NCI-H146 treated with DMSO at 0.1 percent for 48 hours (cell line): ENCODE results near the gene TAPBP.
"Not testable (repeated sequence)": the region's sequence is repeated elsewhere in the genome, so short reads cannot be mapped to it uniquely, and the experiment has no call there.

Source experiments
- DNase-seq: peaks from one replicate; lab custom pipeline; 2025; ENCODE audit not compliant: unreplicated experiment; lab: John Stamatoyannopoulos, UW

TAPBP gene

GRCh38 chr6:33313709-33314514, at the start of gene TAPBP:
TSS of gene TAPBP (minus strand) at chr6:33314078. CDS start at chr6:33314041, 37 bp downstream.
- peak; percentile 49 for DNase-seq

- DNase-seq: not testable (repeated sequence)
Observed at GRCh38 chr6:33363486-33363885, 49.6 kb upstream of the TAPBP start.

DNA sequence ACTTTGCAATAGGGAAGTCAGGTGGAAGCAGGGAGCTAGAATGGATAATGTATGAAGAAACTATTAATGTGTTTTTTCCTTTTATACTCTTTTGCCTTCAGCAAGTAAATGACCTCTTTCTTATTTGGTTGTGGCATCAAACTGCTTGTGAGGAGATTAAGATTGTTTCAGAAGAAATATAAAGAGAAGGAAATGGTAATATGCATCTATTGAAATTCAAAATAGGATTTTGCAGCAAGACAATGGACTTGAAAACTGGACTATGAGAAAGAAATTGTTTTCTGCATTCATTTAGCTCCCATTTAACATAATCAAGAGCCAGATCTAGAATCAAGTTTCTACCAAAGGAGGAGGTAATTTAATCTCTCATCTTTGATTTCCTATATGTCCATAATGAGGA, 45.5 kb upstream of the TAPBP start:
- DNase-seq: no peak

GRCh38 chr6:33357160-33357871, 43.4 kb upstream of the TAPBP start:
- not testable (repeated sequence) for DNase-seq

- DNase-seq: no peak
Observed at GRCh38 chr6:33356295-33356694, 42.4 kb upstream of the TAPBP start.

GRCh38 chr6:33355860-33356259, 42.0 kb upstream of the TAPBP start:
- DNase-seq: not testable (repeated sequence)

- DNase-seq: no peak
Observed at GRCh38 chr6:33347816-33348215, 33.9 kb upstream of the TAPBP start.

- DNase-seq: not testable (repeated sequence)
Observed at GRCh38 chr6:33346972-33347371, 33.1 kb upstream of the TAPBP start.

- peak; percentile 43 for DNase-seq
Observed at GRCh38 chr6:33344701-33345697, 31.1 kb upstream of the TAPBP start.

DNA sequence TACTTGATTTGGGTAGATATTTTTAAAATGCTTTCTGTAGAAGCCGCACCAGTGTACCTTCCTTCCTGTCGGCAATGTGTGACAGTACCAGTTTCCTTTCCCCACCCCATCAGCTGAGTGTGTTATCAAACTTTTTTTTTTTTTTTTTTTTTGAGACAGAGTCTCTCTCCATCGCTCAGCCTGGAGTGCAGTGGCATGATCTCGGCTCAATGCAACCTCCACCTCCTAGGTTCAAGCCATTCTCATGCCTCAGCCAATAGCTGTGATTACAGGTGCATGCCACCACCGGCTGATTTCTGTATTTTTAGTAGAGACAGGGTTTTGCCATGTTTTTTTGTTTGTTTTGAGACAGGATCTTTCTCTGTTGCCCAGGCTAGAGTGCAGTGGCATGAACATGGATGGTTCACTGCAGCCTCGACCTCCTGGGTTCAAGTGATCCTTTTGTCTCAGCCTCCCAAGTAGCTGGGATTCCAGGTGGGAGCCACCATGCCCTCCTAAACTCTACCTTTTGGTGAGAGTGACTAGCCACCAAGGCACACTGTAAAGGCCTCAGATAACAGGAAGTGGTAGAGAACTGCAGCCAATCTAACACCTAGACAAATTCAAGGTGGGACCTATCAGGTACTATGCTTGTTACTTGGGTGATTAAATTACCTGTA, 30.2 kb upstream of the TAPBP start:
- no peak for DNase-seq

DNA sequence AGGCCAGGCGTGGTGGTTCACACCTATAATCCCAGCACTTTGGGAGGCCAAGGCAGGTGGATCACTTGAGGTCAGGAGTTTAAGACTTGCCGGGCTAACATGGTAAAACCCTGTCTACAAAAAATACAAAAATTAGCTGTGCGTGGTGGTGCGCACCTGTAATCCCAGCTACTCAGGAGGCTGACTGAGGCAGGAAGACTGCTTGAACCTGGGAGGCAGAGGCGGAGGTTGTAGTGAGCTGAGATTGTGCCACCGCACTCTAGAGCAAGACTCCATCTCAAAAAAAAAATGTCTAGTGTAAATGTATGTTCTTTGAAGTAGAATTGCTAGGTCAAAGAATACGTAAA, 29.7 kb upstream of the TAPBP start:
- not testable (repeated sequence) for DNase-seq

- DNase-seq: no peak
Observed at GRCh38 chr6:33339193-33339592, 25.3 kb upstream of the TAPBP start.

GRCh38 chr6:33336495-33336894, 22.6 kb upstream of the TAPBP start:
- DNase-seq: no peak

DNA sequence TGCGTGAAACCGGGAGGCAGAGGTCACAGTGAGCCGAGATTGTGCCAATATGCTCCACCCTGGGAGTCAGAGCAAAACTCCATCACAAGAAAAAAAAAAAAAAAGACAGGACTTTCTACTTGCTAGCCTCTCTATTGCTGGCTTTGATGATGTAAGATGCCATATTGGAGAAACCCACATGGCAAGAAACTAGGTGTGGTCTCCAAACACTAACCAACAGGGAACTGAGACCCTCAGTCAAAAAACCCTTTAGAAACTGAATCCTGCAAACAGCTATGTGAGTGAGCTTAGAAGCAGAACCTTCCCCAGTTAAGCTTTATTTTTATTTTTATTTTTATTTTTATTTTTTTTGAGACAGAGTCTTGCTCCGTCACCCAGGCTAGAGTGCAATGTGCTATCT, 22.0 kb upstream of the TAPBP start:
- DNase-seq: no peak

GRCh38 chr6:33333666-33334065, 19.8 kb upstream of the TAPBP start:
- DNase-seq: no peak

GRCh38 chr6:33330736-33331135, 16.9 kb upstream of the TAPBP start:
- DNase-seq: no peak

DNA sequence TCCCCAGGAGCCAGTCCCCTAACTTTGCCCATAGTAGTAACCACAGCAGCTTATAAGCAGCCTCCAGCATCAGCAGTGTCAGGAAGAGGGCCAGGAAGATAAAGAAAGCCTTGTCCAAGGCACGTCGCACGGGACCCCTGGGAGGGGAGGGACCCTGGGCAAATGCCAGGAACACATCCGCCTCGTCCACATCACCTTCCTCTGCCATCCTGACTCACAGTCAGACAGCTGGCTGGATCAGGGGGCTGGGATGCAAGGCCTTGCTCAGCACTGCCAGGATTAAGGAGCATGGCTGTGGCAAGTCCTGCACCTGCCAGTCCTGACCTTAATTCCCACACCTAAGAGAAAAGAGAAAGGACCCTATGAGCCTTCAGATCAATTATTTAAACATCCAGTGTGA, 15.2 kb upstream of the TAPBP start:
- no peak for DNase-seq

- DNase-seq: peak; percentile 43
Observed at GRCh38 chr6:33324125-33324524, 10.2 kb upstream of the TAPBP start.

DNA sequence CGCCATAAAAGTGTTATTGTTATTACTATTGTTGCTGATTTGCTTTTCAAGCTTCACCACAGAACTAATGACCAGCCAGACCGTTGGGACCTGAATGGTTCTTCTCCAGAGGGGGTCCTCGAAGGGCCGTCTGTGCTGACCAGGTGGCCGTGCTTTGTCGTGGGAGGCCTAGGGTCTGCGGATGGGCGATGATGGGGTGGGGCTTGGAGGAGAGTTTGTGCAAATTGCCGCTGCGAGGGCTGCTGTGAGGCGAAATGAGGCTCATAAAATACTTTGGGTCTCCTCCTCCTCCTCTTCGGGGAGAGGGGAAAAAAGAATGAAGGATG, 9.7 kb upstream of the TAPBP start:
- DNase-seq: peak; percentile 84

DNA sequence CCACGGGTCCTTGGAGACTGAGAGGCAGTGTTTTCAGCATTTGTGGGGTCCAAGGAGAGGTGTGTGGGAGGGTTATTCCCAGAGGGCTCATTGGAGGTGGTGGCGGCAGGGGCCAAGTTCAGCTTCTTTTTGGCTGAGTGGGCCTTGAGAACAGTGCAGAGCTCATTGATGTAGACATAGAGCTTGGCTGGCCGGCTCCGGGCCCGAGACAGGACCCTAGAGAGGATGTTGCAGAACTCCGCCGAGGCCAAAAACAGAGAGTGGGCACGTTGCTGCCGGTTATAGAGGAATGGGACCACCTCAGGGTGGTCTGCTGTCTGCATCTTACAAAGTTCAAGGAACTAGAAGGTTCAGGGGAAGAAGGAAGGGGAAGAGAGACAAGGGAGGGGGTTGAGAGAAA, 7.3 kb upstream of the TAPBP start:
- no peak for DNase-seq
